ENCODE measurements around the gene OTOG. TPM values are rescaled to one million over a fixed set of nuclear protein-coding genes. Genes with fewer than 3 reads are reported as not detected.
A peak's percentile ranks its signal among the peaks of the same experiment; 100 is the strongest.

The OTOG gene
- total RNA-seq, 1 donor from 2014 or later = not detected

- DNase-seq (ENCODE audit: low read depth) = peak; percentile 37
- no peak overlapping the region for H3K4me3 ChIP-seq (ENCODE audit: low read depth, low read length)
- H3K36me3 ChIP-seq (ENCODE audit: control insufficient read depth, insufficient read depth, low read length) = no peaks in the 10 kb centered on the region
- H3K27me3 ChIP-seq (ENCODE audit: control insufficient read depth, insufficient read depth, low read length) = peaks cover 22% of the 10 kb centered on the region
- TF ChIP-seq CTCF (IDR thresholded peaks at IDR 0.05; ENCODE audit: insufficient read depth, low read length, poor library complexity, severe bottlenecking) = no peak
These were observed 20.0 kb upstream of the OTOG start for GRCh38 chr11:17526931-17527627.

GRCh38 chr11:17527628-17527995, 19.4 kb upstream of the OTOG start:
- no peak for TF ChIP-seq CTCF (IDR thresholded peaks at IDR 0.05; ENCODE audit: insufficient read depth, low read length, poor library complexity, severe bottlenecking)
- no peak for DNase-seq (ENCODE audit: low read depth)
- Histone ChIP-seq H3K27me3 (ENCODE audit: control insufficient read depth, insufficient read depth, low read length) (peaks cover 22% of the 10 kb centered on the region), H3K36me3 (ENCODE audit: control insufficient read depth, insufficient read depth, low read length) (no peaks in the 10 kb centered on the region), H3K4me3 (ENCODE audit: low read depth, low read length) (no peak overlapping the region)

- DNase-seq (ENCODE audit: low read depth) = no peak
- peaks cover 22% of the 10 kb centered on the region for H3K27me3 ChIP-seq (ENCODE audit: control insufficient read depth, insufficient read depth, low read length)
- no peak overlapping the region for H3K4me3 ChIP-seq (ENCODE audit: low read depth, low read length)
- H3K36me3 ChIP-seq (ENCODE audit: control insufficient read depth, insufficient read depth, low read length) = no peaks in the 10 kb centered on the region
- TF ChIP-seq CTCF (IDR thresholded peaks at IDR 0.05; ENCODE audit: insufficient read depth, low read length, poor library complexity, severe bottlenecking) = peak; percentile 85
These were observed 18.8 kb upstream of the OTOG start for GRCh38 chr11:17528181-17528691.

GRCh38 chr11:17528906-17529843, 17.9 kb upstream of the OTOG start:
- Histone ChIP-seq H3K4me3 (ENCODE audit: low read depth, low read length) (no peak overlapping the region), H3K36me3 (ENCODE audit: control insufficient read depth, insufficient read depth, low read length) (no peaks in the 10 kb centered on the region), H3K27me3 (ENCODE audit: control insufficient read depth, insufficient read depth, low read length) (peaks cover 22% of the 10 kb centered on the region)
- no peak for DNase-seq (ENCODE audit: low read depth)
- no peak for TF ChIP-seq CTCF (IDR thresholded peaks at IDR 0.05; ENCODE audit: insufficient read depth, low read length, poor library complexity, severe bottlenecking)

- H3K4me3 ChIP-seq (ENCODE audit: low read depth, low read length) = no peak overlapping the region
- no peak for TF ChIP-seq CTCF (IDR thresholded peaks at IDR 0.05; ENCODE audit: insufficient read depth, low read length, poor library complexity, severe bottlenecking)
- H3K27me3 ChIP-seq (ENCODE audit: control insufficient read depth, insufficient read depth, low read length) = peaks cover 22% of the 10 kb centered on the region
- no peak for DNase-seq (ENCODE audit: low read depth)
- H3K36me3 ChIP-seq (ENCODE audit: control insufficient read depth, insufficient read depth, low read length) = no peaks in the 10 kb centered on the region
These were observed 17.2 kb upstream of the OTOG start for GRCh38 chr11:17529844-17530185.

Data from kidney epithelial cell (primary cell).